BJ (cell line): ENCODE results near the gene LY6G5B. TPM values are rescaled to one million over a fixed set of nuclear protein-coding genes. Genes with fewer than 3 reads are reported as not detected.
"Not testable (repeated sequence)": the region's sequence is repeated elsewhere in the genome, so short reads cannot be mapped to it uniquely, and the experiment has no call there.

Experiments
- CTCF ChIA-PET: fragments of 350-600 bp; formaldehyde crosslinking; extraction: SDS; loops from one replicate; lab custom pipeline; 2021; ENCODE audit warnings: antibody characterized with exemption, inconsistent platforms; lab: Yijun Ruan, JAX
- POLR2A ChIA-PET: fragments of 300-600 bp; sonication (Branson Sonifier 250); formaldehyde crosslinking; extraction: SDS; loops from one replicate; lab custom pipeline; 2021; ENCODE audit warnings: antibody characterized with exemption; lab: Charles Lee
- DNase-seq: peaks from one replicate; pipeline ENCODE4 v3.0.0-alpha.2; 2011; ENCODE audit warnings: low read depth
- H3K27me3 ChIP-seq: 2 replicates; pipeline ENCODE4 v1.6.0; 2011; ENCODE audit warnings: low read length; ENCODE audit not compliant: control insufficient read depth, insufficient read depth
- H3K36me3 ChIP-seq: 2 replicates; pipeline ENCODE4 v1.5.1; 2011; ENCODE audit warnings: low read length; ENCODE audit not compliant: control insufficient read depth, insufficient read depth
- H3K4me3 ChIP-seq: 2 replicates; pipeline ENCODE4 v1.5.1; 2011; ENCODE audit warnings: low read depth, mild to moderate bottlenecking, control low read depth, low read length
- CTCF ChIP-seq: IDR thresholded peaks from 2 replicates; pipeline ENCODE4 v1.5.1; 2011; ENCODE audit warnings: low read depth, mild to moderate bottlenecking, control low read depth, inconsistent platforms, low read length, moderate library complexity; ENCODE audit not compliant: insufficient read depth
- polyA plus RNA-seq: library from polyadenylated mRNA; depleted of rRNA; stranded (reverse); fragments of >200 nt; gene quantifications from 2 replicates; pipeline ENCODE4 v1.2.3, GENCODE V29; 2011

Gene LY6G5B
- polyA plus RNA-seq, 1 experiment, result 10.8 TPM

- Histone ChIP-seq H3K4me3 (no peak within 1 kb of the TSS), H3K27me3 (no peaks in the 10 kb centered on the region), H3K36me3 (no peaks in the 10 kb centered on the region)
- no peak for DNase-seq
- POLR2A ChIA-PET, result no interaction called here
- CTCF ChIA-PET, result interaction anchor here (1.2 kb wide), 1 partner anchor 66 kb away, joined by 3 read pairs; no protein-coding TSS in a partner anchor
- no peak for TF ChIP-seq CTCF
Measured at GRCh38 chr6:31706599-31706998, 36.8 kb downstream of the LY6G5B start, which contains the start of gene LY6G6F. TSS of gene LY6G6F (plus strand) at chr6:31706866. CDS start at chr6:31706907, 41 bp downstream.

GRCh38 chr6:31707701-31708100, 37.9 kb downstream of the LY6G5B start:
- POLR2A ChIA-PET, result no interaction called here
- DNase-seq, result no peak
- Histone ChIP-seq H3K4me3 (no peak overlapping the region), H3K27me3 (no peaks in the 10 kb centered on the region), H3K36me3 (no peaks in the 10 kb centered on the region)
- CTCF ChIA-PET, result no interaction called here
- no peak for TF ChIP-seq CTCF

GRCh38 chr6:31708224-31708623, 38.4 kb downstream of the LY6G5B start:
- H3K4me3 ChIP-seq, result no peak overlapping the region

GRCh38 chr6:31709157-31709556, 39.4 kb downstream of the LY6G5B start:
- POLR2A ChIA-PET, result not testable (repeated sequence)
- CTCF ChIA-PET, result interaction anchor here (1.0 kb wide), 1 partner anchor 122 kb away, joined by 3 read pairs; no protein-coding TSS in a partner anchor

More at GRCh38 chr6:31708224-31708623, 38.4 kb downstream of the LY6G5B start:
- ChIA-PET CTCF (interaction anchor here (1.0 kb wide), 1 partner anchor 122 kb away, joined by 3 read pairs; no protein-coding TSS in a partner anchor), POLR2A (no interaction called here)
- DNase-seq, result no peak
- Histone ChIP-seq H3K27me3 (no peaks in the 10 kb centered on the region), H3K36me3 (no peaks in the 10 kb centered on the region)
- TF ChIP-seq CTCF, result no peak

GRCh38 chr6:31710523-31711219, 40.9 kb downstream of the LY6G5B start:
- ChIA-PET POLR2A (no interaction called here), CTCF (interaction anchor here (0.7 to 1.7 kb wide), 4 partner anchors 7 to 59 kb away, joined by 3 to 5 read pairs (median 4); partner anchors contain the start of gene ABHD16A)

More at GRCh38 chr6:31709157-31709556, 39.4 kb downstream of the LY6G5B start:
- H3K36me3 ChIP-seq, DNase-seq, H3K27me3 ChIP-seq, H3K4me3 ChIP-seq: not testable (repeated sequence)

More at GRCh38 chr6:31710523-31711219, 40.9 kb downstream of the LY6G5B start:
- no peak overlapping the region for H3K4me3 ChIP-seq
- no peak for DNase-seq
- H3K36me3 ChIP-seq, result no peaks in the 10 kb centered on the region
- TF ChIP-seq CTCF, result no peak
- peaks cover 5% of the 10 kb centered on the region; the same call in 1 of the 2 replicates for H3K27me3 ChIP-seq
